SK-N-SH treated with all-trans-retinoic acid at 6 μM for 48 hours (cell line): ENCODE data around the gene APOL5.

Experiments
- CSDC2 ChIP-seq: fragments of 250-450 bp; sonication (Bioruptor Pico); IDR thresholded peaks from 2 replicates; pipeline ENCODE4 v1.5.0; 2020; ENCODE audit warnings: mild to moderate bottlenecking, moderate library complexity
- ESRRG ChIP-seq: fragments of 250-450 bp; sonication (Bioruptor Pico); IDR thresholded peaks from 2 replicates; pipeline ENCODE4 v1.6.1; 2021; ENCODE audit warnings: mild to moderate bottlenecking
- GLIS3 ChIP-seq: fragments of 250-450 bp; sonication (Bioruptor Pico); IDR thresholded peaks from 2 replicates; pipeline ENCODE4 v1.5.0; 2020; ENCODE audit warnings: mild to moderate bottlenecking, moderate library complexity
- RARB ChIP-seq: fragments of 250-450 bp; sonication (Bioruptor Pico); IDR thresholded peaks from 2 replicates; pipeline ENCODE4 v1.8.0; 2021; ENCODE audit warnings: mild to moderate bottlenecking, moderate library complexity
- SNAI2 ChIP-seq: fragments of 250-450 bp; sonication (Bioruptor Pico); IDR thresholded peaks from 2 replicates; pipeline ENCODE4 v1.5.0; 2020; ENCODE audit warnings: mild to moderate bottlenecking, moderate library complexity
- ZC3H10 ChIP-seq: fragments of 250-450 bp; sonication (Bioruptor Pico); IDR thresholded peaks from 2 replicates; pipeline ENCODE4 v1.5.1; 2021; ENCODE audit warnings: mild to moderate bottlenecking, moderate library complexity

- TF ChIP-seq CSDC2 (CRISPR knock-in tag) (no peak), ESRRG (CRISPR knock-in tag) (no peak), GLIS3 (CRISPR knock-in tag) (no peak), ZC3H10 (CRISPR knock-in tag) (no peak), RARB (CRISPR knock-in tag) (no peak), SNAI2 (CRISPR knock-in tag) (no peak)
These were observed 9.8 kb downstream of the APOL5 start for GRCh38 chr22:35727436-35727835.
